ENCODE measurements around the gene TSPAN14. TPM values are rescaled to one million over a fixed set of nuclear protein-coding genes. Genes with fewer than 3 reads are reported as not detected.

Gene TSPAN14
- total RNA-seq, 4 donors from 2014 or later: 17.9 to 50.5 (median 38.4) TPM

DNA sequence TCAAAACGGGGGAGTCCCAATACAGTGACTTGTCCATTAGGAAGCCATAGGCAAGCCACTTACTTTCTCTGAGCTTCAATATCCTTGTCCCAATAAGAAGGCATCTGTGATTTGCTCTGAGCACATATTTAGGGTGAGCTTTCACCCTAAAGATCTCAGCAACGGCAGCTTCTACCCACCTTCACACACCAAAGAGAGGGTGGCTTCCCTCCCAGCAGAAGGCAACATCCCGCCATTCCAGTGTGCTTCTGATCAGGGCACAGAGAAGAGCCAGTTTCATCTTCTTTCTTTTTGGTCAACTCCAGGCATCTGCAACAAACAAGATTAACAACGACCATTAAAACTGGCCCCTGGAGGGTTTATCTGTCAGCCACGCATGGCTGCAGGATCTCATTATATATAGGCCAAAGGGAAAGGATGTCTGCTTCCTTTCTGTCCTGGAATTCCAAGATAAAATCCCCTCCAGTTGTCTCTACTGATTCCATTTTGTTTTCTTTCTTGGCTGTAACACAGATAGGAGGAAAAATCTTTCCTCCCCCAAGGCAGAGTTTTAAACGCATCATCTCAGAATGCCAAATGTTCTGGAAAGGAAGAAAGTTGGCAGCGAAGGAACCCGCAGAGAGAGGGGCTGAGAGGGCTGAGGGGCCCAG lies 83.1 kb downstream of the TSPAN14 start:
- intact Hi-C loops (cut with DNase I): no loop called here

DNA sequence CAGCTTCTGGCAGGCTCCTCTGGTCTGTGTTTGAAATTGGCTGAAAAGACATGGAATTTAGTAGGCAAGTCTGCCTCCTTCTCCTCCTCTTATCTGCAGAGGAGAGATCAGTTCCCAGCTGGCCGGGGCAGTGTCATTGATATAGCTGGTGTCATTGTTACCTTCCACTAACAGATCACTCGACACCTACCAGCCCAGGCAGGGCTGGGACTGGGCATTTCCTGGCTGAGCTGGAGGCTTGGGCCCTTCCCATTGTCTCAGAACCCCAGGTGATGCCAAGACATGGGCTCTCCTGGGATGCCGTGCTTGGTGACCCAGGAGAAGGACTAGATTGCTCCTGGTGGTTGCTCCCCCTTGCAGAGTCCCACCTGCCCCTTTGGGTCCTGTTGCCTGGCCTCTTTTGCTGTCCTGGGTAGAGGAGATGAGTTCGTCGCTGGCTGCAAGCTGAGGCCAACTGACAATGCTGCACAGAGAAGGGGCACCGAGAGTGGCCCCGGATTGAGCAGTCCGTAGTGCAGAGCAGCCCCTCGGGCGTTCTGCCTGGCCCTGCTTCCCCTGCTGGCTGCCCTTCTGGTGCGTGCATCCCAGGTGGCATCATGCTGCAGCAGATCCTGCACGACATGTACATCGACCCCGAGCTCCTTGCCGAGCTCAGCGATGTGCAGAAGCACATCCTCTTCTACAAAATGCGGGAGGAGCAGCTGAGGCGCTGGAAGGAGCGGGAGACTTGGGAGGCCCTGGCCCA lies 83.8 kb downstream of the TSPAN14 start, which contains the start of gene SH2D4B:
Gene SH2D4B (plus strand): TSS at position 167 of the 745 bp plus-strand sequence. CDS start 430 bp downstream, at position 597.
- Histone ChIP-seq H3K9me3 (no peaks in the 10 kb centered on the region), H3K36me3 (no peaks in the 10 kb centered on the region), H3K4me1 (peaks cover 9 to 14% (median 11%) of the 10 kb centered on the region in 4 donors), H3K27me3 (no peaks in the 10 kb centered on the region), H3K4me3 (no peak within 1 kb of the TSS), H3K27ac (replicated peaks in 1 of 4) (no peak within 1 kb of the TSS)
- DNase-seq (ENCODE audit: extremely low spot score): peak; percentile 87
- WGBS: 93% methylated on average over 15 of the region's 19 CpGs
- intact Hi-C loops (cut with DNase I): no loop called here
- TF ChIP-seq EP300 (IDR thresholded peaks at IDR 0.05) (no peak), POLR2AphosphoS5 (IDR thresholded peaks at IDR 0.05) (no peak), POLR2A (IDR thresholded peaks at IDR 0.05; ENCODE audit: low read depth) (no peak)
- TF ChIP-seq, protein P1, sequence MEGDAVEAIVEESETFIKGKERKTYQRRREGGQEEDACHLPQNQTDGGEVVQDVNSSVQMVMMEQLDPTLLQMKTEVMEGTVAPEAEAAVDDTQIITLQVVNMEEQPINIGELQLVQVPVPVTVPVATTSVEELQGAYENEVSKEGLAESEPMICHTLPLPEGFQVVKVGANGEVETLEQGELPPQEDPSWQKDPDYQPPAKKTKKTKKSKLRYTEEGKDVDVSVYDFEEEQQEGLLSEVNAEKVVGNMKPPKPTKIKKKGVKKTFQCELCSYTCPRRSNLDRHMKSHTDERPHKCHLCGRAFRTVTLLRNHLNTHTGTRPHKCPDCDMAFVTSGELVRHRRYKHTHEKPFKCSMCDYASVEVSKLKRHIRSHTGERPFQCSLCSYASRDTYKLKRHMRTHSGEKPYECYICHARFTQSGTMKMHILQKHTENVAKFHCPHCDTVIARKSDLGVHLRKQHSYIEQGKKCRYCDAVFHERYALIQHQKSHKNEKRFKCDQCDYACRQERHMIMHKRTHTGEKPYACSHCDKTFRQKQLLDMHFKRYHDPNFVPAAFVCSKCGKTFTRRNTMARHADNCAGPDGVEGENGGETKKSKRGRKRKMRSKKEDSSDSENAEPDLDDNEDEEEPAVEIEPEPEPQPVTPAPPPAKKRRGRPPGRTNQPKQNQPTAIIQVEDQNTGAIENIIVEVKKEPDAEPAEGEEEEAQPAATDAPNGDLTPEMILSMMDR (IDR thresholded peaks at IDR 0.05): no peak

More for the DNA sequence above, 83.1 kb downstream of the TSPAN14 start:
- H3K36me3 ChIP-seq: no peaks in the 10 kb centered on the region
- H3K27ac ChIP-seq (replicated peaks in 1 of 4): no peak overlapping the region
- TF ChIP-seq POLR2A (IDR thresholded peaks at IDR 0.05; ENCODE audit: low read depth) (no peak), POLR2AphosphoS5 (IDR thresholded peaks at IDR 0.05) (no peak), EP300 (IDR thresholded peaks at IDR 0.05) (no peak)
- TF ChIP-seq, protein P1 (IDR thresholded peaks at IDR 0.05): no peak
- no peaks in the 10 kb centered on the region for H3K27me3 ChIP-seq
- H3K4me3 ChIP-seq: no peak overlapping the region
- H3K4me1 ChIP-seq: peaks cover 9 to 14% (median 11%) of the 10 kb centered on the region in 4 donors
- WGBS: 78% methylated on average over 8 of the region's 8 CpGs
- DNase-seq (ENCODE audit: extremely low spot score): no peak
- no peaks in the 10 kb centered on the region for H3K9me3 ChIP-seq

DNA sequence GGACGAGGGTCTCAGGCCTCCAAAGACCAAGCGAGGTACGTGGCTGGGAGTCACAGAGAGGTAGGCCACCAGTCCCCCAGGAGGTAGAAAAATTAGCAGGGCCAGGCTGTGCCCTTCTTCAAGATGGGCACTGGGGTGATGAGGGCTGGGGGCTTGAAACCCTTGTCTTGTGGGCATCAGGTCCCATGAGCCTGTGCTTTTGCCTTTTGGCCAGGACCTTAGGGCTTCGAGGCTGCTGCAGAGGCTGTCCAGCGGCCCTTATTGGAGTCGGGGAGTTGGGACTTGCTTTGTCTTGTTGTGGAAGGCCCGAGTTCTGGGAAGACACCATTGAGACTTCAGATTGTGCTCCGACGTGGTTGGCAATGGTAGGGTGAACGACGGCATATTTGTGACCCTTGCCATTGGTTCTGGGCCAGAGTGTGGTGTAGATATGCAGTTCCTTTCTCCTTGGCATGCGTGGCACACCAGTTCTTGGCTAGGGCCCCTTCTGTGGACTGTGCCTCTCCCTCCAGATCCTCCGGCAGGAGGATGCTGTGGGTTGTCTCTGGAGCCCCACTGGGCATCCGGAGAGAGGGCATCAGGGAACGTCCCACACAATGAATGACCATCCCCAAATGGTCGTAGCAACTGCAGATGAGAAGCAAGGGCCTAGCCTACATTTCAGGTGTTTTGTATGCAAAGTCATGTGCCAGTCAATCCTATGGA lies 84.5 kb downstream of the TSPAN14 start:
- Histone ChIP-seq H3K4me1 (peaks cover 9 to 14% (median 11%) of the 10 kb centered on the region in 4 donors), H3K9me3 (no peaks in the 10 kb centered on the region), H3K27me3 (no peaks in the 10 kb centered on the region), H3K27ac (replicated peaks in 1 of 4) (no peak overlapping the region), H3K4me3 (no peak overlapping the region), H3K36me3 (no peaks in the 10 kb centered on the region)
- DNase-seq (ENCODE audit: extremely low spot score): peak; percentile 86
- TF ChIP-seq, protein P1 (IDR thresholded peaks at IDR 0.05): no peak
- TF ChIP-seq EP300 (IDR thresholded peaks at IDR 0.05): no peak
- no peak for TF ChIP-seq POLR2A (IDR thresholded peaks at IDR 0.05; ENCODE audit: low read depth)
- TF ChIP-seq POLR2AphosphoS5 (IDR thresholded peaks at IDR 0.05): no peak
- intact Hi-C loops (cut with DNase I): no loop called here
- WGBS: 97% methylated on average over 10 of the region's 16 CpGs

DNA sequence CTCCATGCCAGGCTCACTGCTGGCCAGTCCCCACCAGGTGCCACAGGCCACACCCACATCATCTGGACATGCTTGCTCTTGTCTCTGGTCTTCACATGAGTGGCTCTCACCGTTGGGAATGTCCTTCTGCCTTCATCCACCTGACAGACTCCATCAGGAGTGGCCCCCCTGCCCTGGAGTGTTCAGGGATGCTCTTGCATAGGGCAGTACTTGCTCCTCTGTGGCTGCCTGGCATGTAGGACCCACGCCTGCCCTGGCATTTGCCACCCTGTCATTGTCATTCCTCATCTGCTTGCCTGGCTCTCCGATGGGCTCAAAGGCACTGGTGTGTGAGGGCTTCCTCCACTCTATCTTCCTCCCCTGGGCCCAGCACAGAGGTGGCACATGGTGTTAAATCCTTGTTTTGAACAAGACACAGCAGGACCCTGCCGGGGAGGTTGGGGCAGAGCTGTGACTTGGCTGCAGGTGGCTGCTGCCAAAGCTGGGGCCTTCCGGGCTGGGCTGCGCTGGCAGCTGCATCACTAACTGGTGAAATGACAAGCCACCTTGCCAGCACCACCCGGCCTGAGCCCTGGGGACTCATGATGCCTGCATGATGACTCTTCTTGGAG lies 85.4 kb downstream of the TSPAN14 start:
- H3K36me3 ChIP-seq: no peaks in the 10 kb centered on the region
- no peak overlapping the region for H3K4me3 ChIP-seq
- intact Hi-C loops (cut with DNase I): no loop called here

More for the DNA sequence above, 85.4 kb downstream of the TSPAN14 start:
- H3K9me3 ChIP-seq: no peaks in the 10 kb centered on the region
- TF ChIP-seq POLR2A (IDR thresholded peaks at IDR 0.05; ENCODE audit: low read depth): no peak
- TF ChIP-seq POLR2AphosphoS5 (IDR thresholded peaks at IDR 0.05): no peak
- TF ChIP-seq, protein P1 (IDR thresholded peaks at IDR 0.05): no peak
- TF ChIP-seq EP300 (IDR thresholded peaks at IDR 0.05): no peak
- H3K27me3 ChIP-seq: peaks cover 0 to 1% (median 0%) of the 10 kb centered on the region in 4 donors
- H3K4me1 ChIP-seq: peaks cover 9 to 14% (median 11%) of the 10 kb centered on the region in 4 donors
- peak; percentile 79 for DNase-seq (ENCODE audit: extremely low spot score)
- 81% methylated on average over 5 of the region's 7 CpGs for WGBS
- H3K27ac ChIP-seq (replicated peaks in 1 of 4): no peak overlapping the region

All from esophagus muscularis mucosa (tissue), 4 donors.